OCI-LY1 (cell line): ENCODE measurements around the gene EPS8L3.

Experiments used
- H2AFZ ChIP-seq: fragments of 200-600 bp; sonication (generic), shearing (Covaris generic); 2 replicates; pipeline ENCODE4 v1.6.0; 2014; ENCODE audit warnings: antibody characterized with exemption, mild to moderate bottlenecking, low read length
- H3F3A ChIP-seq: fragments of 200-600 bp; sonication (generic), shearing (Covaris generic); 2 replicates; pipeline ENCODE4 v1.6.0; 2014; ENCODE audit warnings: mild to moderate bottlenecking, antibody characterized with exemption, low read length, moderate library complexity; ENCODE audit not compliant: insufficient read depth
- H3K27ac ChIP-seq: fragments of 200-600 bp; sonication (generic); 2 replicates; pipeline ENCODE4 v1.5.1; 2014; ENCODE audit warnings: low read length, mixed run types, mild to moderate bottlenecking, low read depth; ENCODE audit not compliant: poor library complexity, severe bottlenecking
- H3K27me3 ChIP-seq: fragments of 200-600 bp; sonication (generic); 2 replicates; pipeline ENCODE4 v1.6.0; 2014; ENCODE audit warnings: antibody characterized with exemption, mild to moderate bottlenecking, low read length, moderate library complexity; ENCODE audit not compliant: insufficient read depth
- H3K36me3 ChIP-seq: fragments of 200-600 bp; sonication (generic); 2 replicates; pipeline ENCODE4 v1.6.1; 2014; ENCODE audit warnings: mild to moderate bottlenecking, antibody characterized with exemption, low read length, moderate library complexity, mixed read lengths; ENCODE audit not compliant: insufficient read depth
- H3K4me1 ChIP-seq: fragments of 200-600 bp; sonication (generic); 2 replicates; pipeline ENCODE4 v1.5.1; 2014; ENCODE audit warnings: mild to moderate bottlenecking, low read length, moderate library complexity; ENCODE audit not compliant: insufficient read depth, severe bottlenecking
- H3K4me2 ChIP-seq: fragments of 200-600 bp; sonication (generic), shearing (Covaris generic); 2 replicates; pipeline ENCODE4 v1.6.1; 2014; ENCODE audit warnings: low read length
- H3K4me3 ChIP-seq: fragments of 200-600 bp; sonication (generic); 2 replicates; pipeline ENCODE4 v1.5.1; 2014; ENCODE audit warnings: low read length, low read depth, mild to moderate bottlenecking, mixed read lengths; ENCODE audit not compliant: poor library complexity, severe bottlenecking
- H3K79me2 ChIP-seq: fragments of 200-600 bp; shearing (Covaris generic); 2 replicates; pipeline ENCODE4 v1.6.1; 2016; ENCODE audit warnings: mixed run types, low read length, mixed read lengths; ENCODE audit not compliant: insufficient read depth
- H3K9ac ChIP-seq: fragments of 200-600 bp; sonication (generic), shearing (Covaris generic); 2 replicates; pipeline ENCODE4 v1.6.1; 2014; ENCODE audit warnings: mild to moderate bottlenecking, low read length, mixed read lengths
- H3K9me2 ChIP-seq: fragments of 200-600 bp; sonication (generic), shearing (Covaris generic); 2 replicates; pipeline ENCODE4 v1.6.1; 2014; ENCODE audit warnings: low read depth, mild to moderate bottlenecking, low read length, mixed read lengths
- H3K9me3 ChIP-seq: fragments of 200-600 bp; shearing (Covaris generic); 2 replicates; pipeline ENCODE4 v1.6.1; 2014; ENCODE audit warnings: low read length, mixed read lengths
- H4K20me1 ChIP-seq: fragments of 200-600 bp; sonication (generic), shearing (Covaris generic); 2 replicates; pipeline ENCODE4 v1.6.0; 2016; ENCODE audit warnings: mild to moderate bottlenecking, low read length; ENCODE audit not compliant: insufficient read depth
- EZH2 ChIP-seq: fragments of 200-600 bp; sonication (generic), shearing (Covaris generic); IDR thresholded peaks from 2 replicates; pipeline ENCODE4 v1.8.0; 2017; ENCODE audit warnings: borderline replicate concordance, mixed run types, mild to moderate bottlenecking, antibody characterized with exemption, low read length, moderate library complexity, mixed read lengths
- TF ChIP-seq, protein P1 (sequence below): fragments of 200-600 bp; sonication (generic), shearing (Covaris generic); IDR thresholded peaks from 2 replicates; pipeline ENCODE4 v1.5.1; 2017; ENCODE audit warnings: mild to moderate bottlenecking, antibody characterized with exemption, low read length, moderate library complexity, mixed read lengths

Gene EPS8L3

DNA sequence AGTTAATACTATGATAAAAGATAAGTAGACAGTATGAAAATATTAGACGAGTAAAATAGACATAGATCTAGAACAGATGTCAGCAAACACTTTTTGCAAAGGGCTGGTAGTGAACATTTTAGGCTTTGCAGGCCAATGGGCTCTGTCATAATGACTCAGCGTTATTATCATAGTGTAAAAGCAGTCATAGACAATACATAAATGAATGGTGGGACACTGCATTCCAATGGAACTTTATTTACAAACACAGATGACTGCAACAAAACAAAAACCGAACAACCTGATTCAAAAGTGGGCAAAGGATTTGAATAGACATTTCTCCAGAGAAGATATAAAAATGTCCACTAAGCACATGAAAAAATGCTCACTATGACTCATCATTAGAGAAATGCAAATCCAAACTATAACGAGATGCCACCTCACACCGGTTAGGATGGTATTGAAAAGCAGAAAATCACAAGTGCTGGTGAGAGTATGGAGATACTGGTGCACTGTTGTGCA is 44.3 kb downstream of the EPS8L3 start:
- Histone ChIP-seq H4K20me1 (no peaks in the 10 kb centered on the region), H3K9ac (no peak overlapping the region), H3K9me2 (no peaks in the 10 kb centered on the region), H3K36me3 (no peaks in the 10 kb centered on the region), H3K27me3 (peaks cover 6% of the 10 kb centered on the region; the same call in 1 of the 2 replicates), H3K27ac (no peak overlapping the region), H2AFZ (no peak overlapping the region), H3K9me3 (no peaks in the 10 kb centered on the region), H3F3A (no peaks in the 10 kb centered on the region), H3K79me2 (no peaks in the 10 kb centered on the region), H3K4me2 (no peak overlapping the region), H3K4me1 (no peaks in the 10 kb centered on the region), H3K4me3 (no peak overlapping the region)
- TF ChIP-seq, protein P1, sequence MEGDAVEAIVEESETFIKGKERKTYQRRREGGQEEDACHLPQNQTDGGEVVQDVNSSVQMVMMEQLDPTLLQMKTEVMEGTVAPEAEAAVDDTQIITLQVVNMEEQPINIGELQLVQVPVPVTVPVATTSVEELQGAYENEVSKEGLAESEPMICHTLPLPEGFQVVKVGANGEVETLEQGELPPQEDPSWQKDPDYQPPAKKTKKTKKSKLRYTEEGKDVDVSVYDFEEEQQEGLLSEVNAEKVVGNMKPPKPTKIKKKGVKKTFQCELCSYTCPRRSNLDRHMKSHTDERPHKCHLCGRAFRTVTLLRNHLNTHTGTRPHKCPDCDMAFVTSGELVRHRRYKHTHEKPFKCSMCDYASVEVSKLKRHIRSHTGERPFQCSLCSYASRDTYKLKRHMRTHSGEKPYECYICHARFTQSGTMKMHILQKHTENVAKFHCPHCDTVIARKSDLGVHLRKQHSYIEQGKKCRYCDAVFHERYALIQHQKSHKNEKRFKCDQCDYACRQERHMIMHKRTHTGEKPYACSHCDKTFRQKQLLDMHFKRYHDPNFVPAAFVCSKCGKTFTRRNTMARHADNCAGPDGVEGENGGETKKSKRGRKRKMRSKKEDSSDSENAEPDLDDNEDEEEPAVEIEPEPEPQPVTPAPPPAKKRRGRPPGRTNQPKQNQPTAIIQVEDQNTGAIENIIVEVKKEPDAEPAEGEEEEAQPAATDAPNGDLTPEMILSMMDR = no peak
- no peak for TF ChIP-seq EZH2

DNA sequence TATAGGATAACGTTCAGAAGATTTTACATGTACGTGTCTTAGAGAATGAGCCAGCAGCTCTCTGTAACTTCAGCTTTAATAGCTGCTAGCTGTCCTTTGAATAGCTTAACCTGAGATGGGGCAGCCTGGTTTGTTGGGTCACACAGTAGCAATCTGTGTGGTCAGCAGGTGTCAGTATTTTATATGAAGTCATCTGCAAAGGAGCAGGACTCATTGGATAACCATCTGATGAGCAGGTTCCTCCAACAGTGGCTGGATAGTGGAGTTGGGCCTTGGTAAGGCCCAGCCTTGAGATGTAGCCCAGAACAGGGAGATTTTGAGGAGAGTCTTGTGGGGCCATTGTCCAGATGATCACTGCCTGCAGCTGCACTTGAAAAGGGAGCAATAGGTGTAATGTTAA is 45.2 kb downstream of the EPS8L3 start:
- Histone ChIP-seq H3K9me3 (no peaks in the 10 kb centered on the region), H3K4me3 (no peak overlapping the region), H2AFZ (no peak overlapping the region), H3K27me3 (peaks cover 6% of the 10 kb centered on the region; the same call in 1 of the 2 replicates), H3K4me2 (no peak overlapping the region), H3K4me1 (no peaks in the 10 kb centered on the region), H3K27ac (no peak overlapping the region), H3F3A (no peaks in the 10 kb centered on the region), H3K36me3 (no peaks in the 10 kb centered on the region), H4K20me1 (no peaks in the 10 kb centered on the region), H3K79me2 (no peaks in the 10 kb centered on the region), H3K9me2 (no peaks in the 10 kb centered on the region), H3K9ac (no peak overlapping the region)
- TF ChIP-seq, protein P1 = no peak
- TF ChIP-seq EZH2 = no peak

DNA sequence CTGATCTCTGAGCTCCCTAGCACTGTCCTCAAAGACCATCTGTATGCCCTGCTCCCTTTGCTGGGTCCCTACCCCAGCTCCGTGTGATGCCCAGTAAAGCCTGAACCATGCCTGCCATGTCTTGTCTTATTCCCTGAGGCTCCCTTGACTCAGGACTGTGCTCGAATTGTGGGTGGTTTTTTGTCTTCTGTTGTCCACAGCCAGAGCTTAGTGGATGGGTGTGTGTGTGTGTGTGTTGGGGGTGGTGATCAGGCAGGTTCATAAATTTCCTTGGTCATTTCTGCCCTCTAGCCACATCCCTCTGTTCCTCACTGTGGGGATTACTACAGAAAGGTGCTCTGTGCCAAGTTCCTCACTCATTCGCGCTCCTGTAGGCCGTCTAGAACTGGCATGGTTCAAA is 46.0 kb downstream of the EPS8L3 start:
- Histone ChIP-seq H3K27ac (no peak overlapping the region), H2AFZ (no peak overlapping the region)

More for the DNA sequence above, 46.0 kb downstream of the EPS8L3 start:
- no peak overlapping the region for H3K4me3 ChIP-seq
- no peaks in the 10 kb centered on the region for H3K36me3 ChIP-seq
- H3K27me3 ChIP-seq = peaks cover 6% of the 10 kb centered on the region; the same call in 1 of the 2 replicates
- no peaks in the 10 kb centered on the region for H3K9me3 ChIP-seq
- H3K4me2 ChIP-seq = no peak overlapping the region
- no peaks in the 10 kb centered on the region for H3K9me2 ChIP-seq
- TF ChIP-seq, protein P1 = no peak
- TF ChIP-seq EZH2 = no peak
- H3K9ac ChIP-seq = no peak overlapping the region
- no peaks in the 10 kb centered on the region for H3F3A ChIP-seq
- no peaks in the 10 kb centered on the region for H4K20me1 ChIP-seq
- no peaks in the 10 kb centered on the region for H3K4me1 ChIP-seq
- H3K79me2 ChIP-seq = no peaks in the 10 kb centered on the region
